PC-9 (cell line): ENCODE results near the gene CTIF. TPM values are rescaled to one million over a fixed set of nuclear protein-coding genes. Genes with fewer than 3 reads are reported as not detected.

Experiments used
- BruUV-seq: library from RNA; stranded (reverse); fragments of 400-500 nt; replicated peaks from 2 replicates; lab custom pipeline; 2021; lab: Mats Ljungman, UMichigan
- CTCF ChIA-PET: fragments of 300-600 bp; sonication (Branson Sonifier 250); formaldehyde crosslinking; loops from one replicate; lab custom pipeline; 2022; ENCODE audit warnings: antibody characterized with exemption; lab: Charles Lee
- POLR2A ChIA-PET: fragments of 300-600 bp; sonication (Branson Sonifier 250); formaldehyde crosslinking; loops from one replicate; lab custom pipeline; 2022; ENCODE audit warnings: antibody characterized with exemption; ENCODE audit not compliant: unreplicated experiment; lab: Charles Lee
- DNase-seq, 2 experiments: peaks; one replicate each; pipeline versions ENCODE4 v3.0.0 to v3.0.0-alpha.2; 2015 to 2022; ENCODE audit warnings: mixed read lengths in 1 of 2
- H2AFZ ChIP-seq: fragments of 200-600 bp; sonication (generic); 2 replicates; pipeline ENCODE4 v1.8.1; 2017; ENCODE audit warnings: antibody characterized with exemption
- H3F3A ChIP-seq: fragments of 200-600 bp; sonication (generic); 2 replicates; pipeline ENCODE4 v1.8.1; 2017; ENCODE audit warnings: antibody characterized with exemption, mild to moderate bottlenecking, low read depth; ENCODE audit not compliant: insufficient read depth
- H3K27ac ChIP-seq: fragments of 200-600 bp; sonication (generic); 2 replicates; pipeline ENCODE4 v1.6.1; 2016; ENCODE audit warnings: mixed run types
- H3K27me3 ChIP-seq: fragments of 200-600 bp; sonication (generic); 2 replicates; pipeline ENCODE4 v1.6.1; 2016; ENCODE audit warnings: low read depth, mixed run types; ENCODE audit not compliant: insufficient read depth
- H3K36me3 ChIP-seq: fragments of 200-600 bp; sonication (generic); 2 replicates; pipeline ENCODE4 v1.6.1; 2016; ENCODE audit warnings: low read depth, mixed run types
- H3K4me1 ChIP-seq: fragments of 200-600 bp; sonication (generic); replicated peaks from 2 replicates; pipeline ENCODE4 v1.6.1; 2016; ENCODE audit warnings: mixed run types; ENCODE audit not compliant: insufficient read depth
- H3K4me2 ChIP-seq: fragments of 200-600 bp; sonication (generic); 2 replicates; pipeline ENCODE4 v1.6.1; 2017; ENCODE audit warnings: mixed run types
- H3K4me3 ChIP-seq: fragments of 200-600 bp; sonication (generic); 2 replicates; pipeline ENCODE4 v1.6.1; 2016; ENCODE audit warnings: mixed run types
- H3K79me2 ChIP-seq: fragments of 200-600 bp; sonication (generic); 2 replicates; pipeline ENCODE4 v1.6.1; 2017; ENCODE audit warnings: low read depth, mixed run types
- H3K9me2 ChIP-seq: fragments of 200-600 bp; sonication (generic); 2 replicates; pipeline ENCODE4 v1.8.1; 2017; ENCODE audit warnings: mild to moderate bottlenecking; ENCODE audit not compliant: insufficient read depth
- H3K9me3 ChIP-seq: fragments of 200-600 bp; sonication (generic); 2 replicates; pipeline ENCODE4 v1.8.1; 2016; ENCODE audit warnings: low read depth; ENCODE audit not compliant: insufficient read depth
- H4K20me1 ChIP-seq: fragments of 200-600 bp; sonication (generic); 2 replicates; pipeline ENCODE4 v1.8.1; 2017; ENCODE audit not compliant: insufficient read depth
- CTCF ChIP-seq: fragments of 200-600 bp; sonication (generic); conservative IDR thresholded peaks from 2 replicates; pipeline ENCODE4 v1.6.1; 2017; ENCODE audit warnings: mixed run types, antibody characterized with exemption, mild to moderate bottlenecking, moderate library complexity
- EZH2 ChIP-seq: fragments of 200-600 bp; sonication (generic); IDR thresholded peaks from 2 replicates; pipeline ENCODE4 v1.8.0; 2017; ENCODE audit warnings: antibody characterized with exemption, low read depth
- intact Hi-C: fragments of 100-400 bp; cut with micrococcal nuclease; formaldehyde crosslinking; loops from one replicate; pipeline ENCODE4 v1.10.0; 2022; ENCODE audit not compliant: unreplicated experiment
- total RNA-seq: library from RNA; stranded (reverse); gene quantifications from 2 replicates; pipeline ENCODE4 v1.2.3, GENCODE V29; 2021

The CTIF gene
- total RNA-seq, 1 experiment from 2014 or later: 26.2 TPM

- Histone ChIP-seq H3K4me2 (no peak overlapping the region), H3K36me3 (no peaks in the 10 kb centered on the region), H3K79me2 (no peaks in the 10 kb centered on the region), H4K20me1 (no peaks in the 10 kb centered on the region), H3K9me2 (no peaks in the 10 kb centered on the region), H3K27me3 (no peaks in the 10 kb centered on the region), H3K4me3 (no peak overlapping the region), H2AFZ (no peak overlapping the region), H3K9me3 (no peaks in the 10 kb centered on the region), H3K4me1 (no peaks in the 10 kb centered on the region), H3F3A (no peaks in the 10 kb centered on the region), H3K27ac (no peak overlapping the region)
- POLR2A ChIA-PET: no interaction called here
- CTCF ChIA-PET: no interaction called here
- no peak for TF ChIP-seq EZH2
- no peak for TF ChIP-seq CTCF
- intact Hi-C loops: no loop called here
- no TSS peak for BruUV-seq
- no peak for DNase-seq
Observed at GRCh38 chr18:48767090-48767690, 228.4 kb downstream of the CTIF start.

- intact Hi-C loops: no loop called here
- ChIA-PET POLR2A (no interaction called here), CTCF (no interaction called here)
- TF ChIP-seq EZH2 (no peak), CTCF (no peak)
- Histone ChIP-seq H4K20me1 (no peaks in the 10 kb centered on the region), H3K79me2 (no peaks in the 10 kb centered on the region), H3K27ac (no peak overlapping the region), H3K4me3 (no peak overlapping the region), H3K27me3 (no peaks in the 10 kb centered on the region), H3K9me3 (no peaks in the 10 kb centered on the region), H3K36me3 (no peaks in the 10 kb centered on the region), H3K9me2 (no peaks in the 10 kb centered on the region), H2AFZ (no peak overlapping the region), H3F3A (no peaks in the 10 kb centered on the region), H3K4me2 (no peak overlapping the region), H3K4me1 (no peaks in the 10 kb centered on the region)
- no TSS peak for BruUV-seq
- no peak for DNase-seq
Observed at GRCh38 chr18:48769006-48769636, 230.3 kb downstream of the CTIF start.

- BruUV-seq: no TSS peak
- Histone ChIP-seq H3K4me1 (no peaks in the 10 kb centered on the region), H4K20me1 (no peaks in the 10 kb centered on the region), H3K79me2 (no peaks in the 10 kb centered on the region), H3K27me3 (no peaks in the 10 kb centered on the region), H3K4me2 (no peak overlapping the region), H3K4me3 (no peak overlapping the region), H3K27ac (no peak overlapping the region), H3K36me3 (no peaks in the 10 kb centered on the region), H2AFZ (no peak overlapping the region), H3K9me3 (no peaks in the 10 kb centered on the region), H3K9me2 (no peaks in the 10 kb centered on the region), H3F3A (no peaks in the 10 kb centered on the region)
- ChIA-PET POLR2A (no interaction called here), CTCF (no interaction called here)
- no peak for DNase-seq
- intact Hi-C loops: no loop called here
- TF ChIP-seq CTCF: no peak
- no peak for TF ChIP-seq EZH2
Observed at GRCh38 chr18:48770243-48770642, 231.4 kb downstream of the CTIF start.
